Suprapubic skin (tissue), 4 donors: ENCODE data around the gene CDC20.
"Not testable (repeated sequence)": the region's sequence is repeated elsewhere in the genome, so short reads cannot be mapped to it uniquely, and the experiment has no call there.

Experiments used
- POLR2A ChIP-seq, 2 donors: fragments of 450-650 bp; IDR thresholded peaks; one replicate each; pipeline ENCODE4 v1.6.1; 2017; ENCODE audit warnings: antibody characterized with exemption in 2 of 2, mild to moderate bottlenecking in 2 of 2, moderate library complexity in 2 of 2
- POLR2AphosphoS5 ChIP-seq, 3 donors: sonication (generic); formaldehyde crosslinking; IDR thresholded peaks; one replicate each; pipeline ENCODE4 v1.6.1; 2017; ENCODE audit warnings: antibody characterized with exemption in 3 of 3

- TF ChIP-seq POLR2AphosphoS5, POLR2A (IDR thresholded peaks at IDR 0.05): not testable (repeated sequence)
Measured at GRCh38 chr1:43369779-43370178, 11.0 kb downstream of the CDC20 start.
